Osteocyte (in vitro differentiated cells): ENCODE measurements around the gene SEPTIN6. TPM values are rescaled to one million over a fixed set of nuclear protein-coding genes. Genes with fewer than 3 reads are reported as not detected.

Experiments used
- DNase-seq: peaks from one replicate; pipeline ENCODE4 v3.0.0; 2021; ENCODE audit warnings: mixed read lengths; ENCODE audit not compliant: unreplicated experiment; ENCODE audit errors: extremely low spot score
- H3K27ac Mint-ChIP-seq: one replicate; pipeline ENCODE4 v1.8.0; 2021; ENCODE audit warnings: mild to moderate bottlenecking, mixed read lengths; ENCODE audit not compliant: unreplicated experiment
- H3K27me3 Mint-ChIP-seq: one replicate; pipeline ENCODE4 v1.8.0; 2021; ENCODE audit warnings: mixed read lengths; ENCODE audit not compliant: unreplicated experiment
- H3K36me3 Mint-ChIP-seq: one replicate; pipeline ENCODE4 v1.8.0; 2021; ENCODE audit warnings: mixed read lengths; ENCODE audit not compliant: unreplicated experiment
- H3K4me1 Mint-ChIP-seq: one replicate; pipeline ENCODE4 v1.8.0; 2021; ENCODE audit warnings: mixed read lengths; ENCODE audit not compliant: unreplicated experiment
- H3K4me3 Mint-ChIP-seq: one replicate; pipeline ENCODE4 v1.8.0; 2021; ENCODE audit warnings: mild to moderate bottlenecking, moderate library complexity, mixed read lengths; ENCODE audit not compliant: unreplicated experiment
- H3K9me3 Mint-ChIP-seq: one replicate; pipeline ENCODE4 v1.8.0; 2021; ENCODE audit warnings: mixed read lengths; ENCODE audit not compliant: unreplicated experiment
- total RNA-seq: library from RNA; stranded (reverse); gene quantifications from 2 replicates; pipeline ENCODE4 v1.2.1, GENCODE V29; 2021
- TF ChIP-seq, protein P1 (sequence below): fragments of 200-600 bp; sonication (generic); IDR thresholded peaks from 2 replicates; pipeline ENCODE4 v1.5.0; 2021; ENCODE audit warnings: antibody characterized with exemption, mild to moderate bottlenecking, moderate library complexity

Gene SEPTIN6
- total RNA-seq, 1 donor from 2014 or later, result 53.8 TPM

DNA sequence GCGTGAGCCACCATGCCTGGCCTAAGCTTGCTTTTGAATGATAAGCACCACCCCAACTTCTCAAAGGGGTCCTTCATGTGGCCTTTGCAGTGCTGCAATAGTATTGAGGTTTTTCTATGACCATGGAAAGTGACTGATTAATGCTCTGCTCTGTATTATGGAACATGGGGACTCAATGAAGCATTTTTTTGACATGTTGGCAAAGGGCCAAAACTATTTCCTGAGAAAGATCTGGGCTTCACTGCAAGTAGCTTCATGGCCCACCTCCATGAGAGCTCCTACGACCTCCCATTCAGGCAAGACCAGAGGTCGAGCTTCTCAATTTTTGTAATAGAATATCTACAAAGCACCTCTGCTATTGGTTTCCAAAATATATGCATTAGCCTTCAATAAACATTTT lies 16.7 kb upstream of the SEPTIN6 start:
- TF ChIP-seq, protein P1, sequence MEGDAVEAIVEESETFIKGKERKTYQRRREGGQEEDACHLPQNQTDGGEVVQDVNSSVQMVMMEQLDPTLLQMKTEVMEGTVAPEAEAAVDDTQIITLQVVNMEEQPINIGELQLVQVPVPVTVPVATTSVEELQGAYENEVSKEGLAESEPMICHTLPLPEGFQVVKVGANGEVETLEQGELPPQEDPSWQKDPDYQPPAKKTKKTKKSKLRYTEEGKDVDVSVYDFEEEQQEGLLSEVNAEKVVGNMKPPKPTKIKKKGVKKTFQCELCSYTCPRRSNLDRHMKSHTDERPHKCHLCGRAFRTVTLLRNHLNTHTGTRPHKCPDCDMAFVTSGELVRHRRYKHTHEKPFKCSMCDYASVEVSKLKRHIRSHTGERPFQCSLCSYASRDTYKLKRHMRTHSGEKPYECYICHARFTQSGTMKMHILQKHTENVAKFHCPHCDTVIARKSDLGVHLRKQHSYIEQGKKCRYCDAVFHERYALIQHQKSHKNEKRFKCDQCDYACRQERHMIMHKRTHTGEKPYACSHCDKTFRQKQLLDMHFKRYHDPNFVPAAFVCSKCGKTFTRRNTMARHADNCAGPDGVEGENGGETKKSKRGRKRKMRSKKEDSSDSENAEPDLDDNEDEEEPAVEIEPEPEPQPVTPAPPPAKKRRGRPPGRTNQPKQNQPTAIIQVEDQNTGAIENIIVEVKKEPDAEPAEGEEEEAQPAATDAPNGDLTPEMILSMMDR, result no peak
- no peak overlapping the region for H3K27ac Mint-ChIP-seq
- H3K27me3 Mint-ChIP-seq, result peaks cover 7% of the 10 kb centered on the region

DNA sequence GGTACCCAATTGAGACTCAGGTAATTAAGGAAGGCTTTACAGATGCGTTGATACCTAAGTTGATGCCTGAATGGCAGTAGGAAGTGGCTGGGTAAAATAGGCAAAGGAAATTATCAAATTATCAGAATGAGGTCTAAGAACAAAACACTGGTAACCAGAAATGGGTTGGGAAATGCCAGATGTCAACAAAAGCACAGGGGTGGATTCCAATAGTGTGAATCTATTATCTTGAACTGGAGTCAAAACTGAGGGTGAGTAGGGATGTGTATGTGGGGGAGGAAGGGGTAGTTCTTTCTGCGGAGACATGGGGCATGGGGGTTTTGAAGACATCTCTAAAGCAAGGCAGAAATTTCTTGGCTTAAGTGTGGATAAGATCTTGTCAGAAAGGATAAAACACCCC lies 16.0 kb upstream of the SEPTIN6 start:
- H3K4me3 Mint-ChIP-seq, result no peak overlapping the region
- no peak overlapping the region for H3K27ac Mint-ChIP-seq
- TF ChIP-seq, protein P1, result no peak
- H3K36me3 Mint-ChIP-seq, result no peaks in the 10 kb centered on the region
- peaks cover 7% of the 10 kb centered on the region for H3K27me3 Mint-ChIP-seq
- no peaks in the 10 kb centered on the region for H3K4me1 Mint-ChIP-seq
- DNase-seq, result no peak
- peaks cover 6% of the 10 kb centered on the region for H3K9me3 Mint-ChIP-seq

More for the DNA sequence above, 16.7 kb upstream of the SEPTIN6 start:
- DNase-seq, result no peak
- no peaks in the 10 kb centered on the region for H3K36me3 Mint-ChIP-seq
- H3K9me3 Mint-ChIP-seq, result no peaks in the 10 kb centered on the region
- no peaks in the 10 kb centered on the region for H3K4me1 Mint-ChIP-seq
- H3K4me3 Mint-ChIP-seq, result no peak overlapping the region

DNA sequence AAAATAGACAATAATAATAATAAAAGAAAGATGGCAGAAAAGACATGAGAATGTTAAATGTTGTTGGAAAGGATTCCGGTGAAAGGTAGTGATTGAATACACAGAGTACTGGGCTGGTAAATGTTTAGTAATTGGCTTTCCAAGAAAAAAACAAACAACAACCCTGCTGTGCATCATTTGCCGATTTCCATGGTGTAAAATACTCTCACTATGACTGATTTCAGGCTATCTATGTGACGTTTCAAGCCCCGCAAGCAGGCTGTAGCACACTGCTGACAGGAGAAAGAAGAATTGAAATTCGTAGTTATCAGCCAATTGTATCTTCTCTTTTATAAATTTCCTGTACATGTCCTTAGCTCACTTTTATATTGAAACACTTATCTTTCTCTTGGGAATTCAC lies 13.6 kb upstream of the SEPTIN6 start:
- TF ChIP-seq, protein P1, result no peak
- H3K4me1 Mint-ChIP-seq, result no peaks in the 10 kb centered on the region
- peaks cover 7% of the 10 kb centered on the region for H3K27me3 Mint-ChIP-seq
- H3K36me3 Mint-ChIP-seq, result no peaks in the 10 kb centered on the region
- H3K9me3 Mint-ChIP-seq, result peaks cover 7% of the 10 kb centered on the region
- DNase-seq, result no peak
- no peak overlapping the region for H3K27ac Mint-ChIP-seq
- H3K4me3 Mint-ChIP-seq, result no peak overlapping the region

DNA sequence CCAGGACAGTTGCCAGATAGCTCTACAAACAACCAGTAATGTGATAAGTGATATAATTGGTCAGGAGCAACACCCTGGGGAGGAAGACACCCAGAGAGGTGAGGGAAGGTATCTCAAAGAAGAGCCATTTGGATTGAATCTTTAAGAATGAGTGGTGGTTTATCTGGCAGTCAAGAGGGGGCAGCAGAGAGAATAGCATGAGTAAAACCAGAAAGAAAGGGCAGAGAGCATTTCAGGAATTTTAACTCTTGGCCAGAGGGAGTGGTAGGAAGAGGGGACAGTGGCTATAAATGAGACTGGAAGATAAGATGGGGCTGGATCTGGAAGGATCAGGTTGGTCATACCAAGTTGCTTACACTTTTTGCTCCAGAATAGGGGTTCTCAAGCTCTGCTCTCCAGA lies 5.9 kb upstream of the SEPTIN6 start:
- DNase-seq, result no peak
- Mint-ChIP-seq H3K27ac (no peak overlapping the region), H3K4me3 (no peak overlapping the region), H3K36me3 (no peaks in the 10 kb centered on the region), H3K27me3 (no peaks in the 10 kb centered on the region), H3K4me1 (peaks cover 3% of the 10 kb centered on the region), H3K9me3 (no peaks in the 10 kb centered on the region)
- TF ChIP-seq, protein P1, result peak; percentile 61

DNA sequence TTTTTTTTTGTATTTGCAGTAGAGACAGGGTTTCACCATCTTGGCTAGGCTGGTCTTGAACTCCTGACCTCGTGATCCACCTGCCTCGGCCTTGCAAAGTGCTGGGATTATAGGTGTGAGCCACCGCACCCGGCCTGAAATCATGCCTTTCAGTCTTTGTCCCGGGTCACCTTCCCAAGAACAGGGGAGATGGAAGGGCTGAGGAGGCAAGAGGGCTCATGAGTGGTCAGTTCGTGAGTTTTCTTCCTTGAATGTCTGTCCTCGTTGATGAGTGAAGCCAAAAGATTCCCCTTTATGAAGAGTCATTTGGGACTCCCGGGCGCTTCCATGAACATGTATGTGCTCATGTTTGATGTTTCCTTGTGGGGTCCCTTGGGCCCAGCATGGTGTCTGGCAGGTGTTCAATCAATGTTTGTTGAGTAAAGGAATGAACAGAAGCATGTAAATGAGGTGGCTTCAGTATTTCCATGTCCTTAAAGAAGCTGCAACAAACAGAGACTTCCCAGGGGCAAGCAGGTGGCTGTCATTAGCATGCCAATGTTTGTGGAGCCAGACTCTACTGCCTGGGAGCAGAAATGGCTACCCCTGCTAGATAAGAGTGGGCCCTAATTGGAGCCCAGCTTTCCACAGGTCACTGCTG lies 3.4 kb upstream of the SEPTIN6 start:
- Mint-ChIP-seq H3K4me3 (no peak overlapping the region), H3K27ac (no peak overlapping the region), H3K27me3 (no peaks in the 10 kb centered on the region), H3K9me3 (no peaks in the 10 kb centered on the region), H3K4me1 (peaks cover 8% of the 10 kb centered on the region), H3K36me3 (no peaks in the 10 kb centered on the region)
- TF ChIP-seq, protein P1, result no peak
- no peak for DNase-seq
